HG02973 (cell line): ENCODE results near the gene BRD7.

Experiments used
- ATAC-seq: cut with Tn5 transposase; IDR thresholded peaks from one replicate; pipeline ENCODE4 v1.9.1; 2021; ENCODE audit warnings: moderate library complexity; ENCODE audit not compliant: unreplicated experiment

BRD7 gene

DNA sequence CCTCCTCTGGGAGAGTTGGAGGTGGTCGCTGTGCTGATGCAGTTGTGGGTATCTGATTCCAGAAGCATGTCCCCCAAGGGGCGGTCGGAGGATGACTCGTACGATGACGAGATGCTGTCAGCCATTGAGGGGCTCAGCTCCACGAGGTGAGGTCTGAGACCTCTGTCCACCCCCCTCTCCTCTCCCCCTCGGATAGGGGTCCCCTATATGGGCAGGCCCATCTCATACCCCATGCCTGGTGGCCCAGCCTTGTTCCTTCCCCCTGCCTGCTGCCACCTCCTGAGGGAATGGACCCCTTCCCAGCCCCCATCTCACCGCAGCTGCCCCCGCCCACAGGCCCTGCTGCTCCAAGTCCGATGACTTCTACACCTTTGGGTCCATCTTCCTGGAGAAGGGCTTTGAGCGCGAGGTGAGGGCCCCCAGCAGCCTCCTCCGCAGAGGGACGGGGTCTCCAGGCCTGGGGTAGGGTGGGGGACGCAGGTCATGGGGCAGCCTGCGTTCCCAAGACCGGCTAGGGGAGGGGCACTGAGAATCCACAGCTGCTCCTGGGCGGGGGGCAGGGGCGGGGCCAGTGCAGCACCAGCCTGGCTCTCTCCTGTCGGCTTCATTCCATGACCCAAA is 63.2 kb downstream of the BRD7 start:
- ATAC-seq = no peak

DNA sequence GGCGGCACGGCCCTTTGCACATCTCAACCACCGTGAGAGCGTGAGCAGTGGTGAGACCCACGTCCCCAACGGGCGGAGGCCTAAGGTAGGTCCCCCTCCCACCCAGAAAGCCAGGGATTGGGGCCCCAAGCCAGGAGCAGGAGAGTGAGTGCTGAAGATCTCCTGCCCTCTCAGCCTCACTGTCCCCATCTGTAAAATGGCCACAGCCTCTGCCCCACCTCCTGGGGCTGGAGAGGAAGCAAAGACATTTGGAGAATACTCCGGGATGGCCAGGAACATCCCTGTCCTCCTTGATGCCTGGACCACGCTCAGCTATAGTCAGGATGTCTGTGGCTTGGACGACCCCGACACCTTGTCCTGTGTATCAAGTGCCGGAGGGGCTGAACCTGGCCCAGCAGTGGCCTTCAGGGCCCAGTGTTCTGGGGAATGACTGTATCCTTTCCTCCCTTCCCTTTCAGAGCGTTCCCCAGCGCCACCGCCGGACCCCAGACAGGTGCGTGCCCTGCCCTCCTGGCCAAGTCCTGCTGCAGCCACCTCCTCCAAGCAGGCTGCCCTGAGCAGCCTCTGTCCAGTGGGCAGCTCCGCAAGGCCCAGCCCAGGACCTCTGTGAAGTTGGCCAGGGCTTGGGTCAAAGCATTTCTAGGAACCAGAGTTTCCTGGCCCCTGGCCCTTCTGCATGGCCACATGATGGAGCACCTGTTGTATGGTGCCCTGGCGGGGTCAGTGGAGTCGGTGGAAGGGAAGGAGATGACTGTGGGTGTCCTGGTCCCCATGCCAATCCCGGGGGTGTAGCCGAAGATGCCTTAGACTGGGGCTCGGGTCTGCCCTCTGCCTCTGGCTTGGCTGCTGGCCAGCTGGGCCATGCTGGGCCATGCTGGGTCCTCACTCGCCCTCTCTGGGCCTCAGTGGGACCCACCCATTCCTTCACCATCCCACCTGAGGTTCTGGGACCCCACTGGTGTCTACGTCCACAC is 64.0 kb downstream of the BRD7 start:
- no peak for ATAC-seq

DNA sequence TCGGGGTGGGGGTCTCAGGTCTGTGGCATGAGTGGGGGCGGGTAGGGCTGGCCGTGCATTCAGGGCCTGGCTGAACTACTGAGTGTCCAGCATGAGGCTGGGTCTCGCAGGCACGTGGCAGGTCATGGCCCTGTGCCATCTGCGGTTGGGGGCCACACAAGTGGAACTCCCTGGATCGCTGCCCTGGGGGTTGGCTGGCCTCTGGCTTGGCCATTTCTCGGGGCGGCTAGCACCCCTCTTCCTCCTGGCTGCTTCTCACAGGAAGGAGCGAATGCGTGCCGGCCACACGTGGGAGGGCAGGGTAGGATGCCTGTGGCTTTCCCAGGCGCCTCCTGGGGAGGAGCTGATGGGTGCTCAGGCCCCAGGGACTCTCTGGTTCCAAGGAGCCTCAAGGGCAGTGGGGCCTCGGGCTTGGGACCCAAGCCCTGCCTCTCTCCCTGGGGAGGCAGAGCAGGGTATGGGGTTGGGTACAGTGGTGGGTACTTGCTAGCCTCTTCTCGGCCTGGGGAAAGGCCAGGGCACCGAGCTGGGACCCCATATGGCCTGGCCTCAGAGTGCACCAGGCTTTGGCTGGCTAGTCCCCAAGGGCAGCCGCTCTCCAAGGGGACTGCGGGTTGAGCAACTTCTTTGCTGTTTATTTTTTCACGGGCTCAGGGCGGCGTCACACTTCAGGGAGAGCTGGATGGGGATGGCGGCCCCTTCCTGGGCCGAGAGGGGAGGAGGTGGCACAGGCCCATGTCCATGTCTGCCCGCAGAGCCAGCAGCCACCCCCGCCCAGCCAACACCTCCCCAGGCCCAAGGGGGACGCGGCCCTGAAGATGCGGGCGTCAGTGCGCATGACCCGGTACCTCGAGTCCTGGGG is 65.0 kb downstream of the BRD7 start:
- no peak for ATAC-seq

DNA sequence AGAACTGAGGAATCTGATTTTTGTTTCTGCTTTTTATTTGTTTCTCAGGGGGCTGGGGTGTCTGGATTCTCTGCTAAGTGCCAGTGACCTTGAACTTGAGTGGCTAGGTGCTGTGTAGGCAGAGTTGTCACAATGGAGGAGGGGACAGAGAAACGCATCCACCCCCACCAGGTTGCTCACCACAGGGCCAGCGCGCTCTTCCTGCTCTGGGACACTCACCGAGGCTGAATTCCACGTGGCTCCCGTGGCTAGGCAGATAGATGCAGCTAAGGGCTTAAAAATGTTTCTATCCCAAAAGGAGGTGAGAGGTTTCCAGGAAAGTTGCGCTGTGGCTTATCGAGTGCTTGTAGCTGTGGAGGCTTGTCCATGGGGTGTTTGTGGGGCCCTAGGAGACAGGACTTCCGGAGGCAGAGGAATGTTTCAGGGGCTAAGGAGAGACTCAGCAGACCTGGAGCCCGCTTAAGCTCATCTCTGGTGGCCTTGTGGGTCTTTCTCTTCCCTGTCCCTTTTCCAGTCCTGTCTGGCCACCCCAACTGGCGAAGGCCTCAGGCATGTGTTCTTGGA is 65.7 kb downstream of the BRD7 start:
- ATAC-seq = no peak

DNA sequence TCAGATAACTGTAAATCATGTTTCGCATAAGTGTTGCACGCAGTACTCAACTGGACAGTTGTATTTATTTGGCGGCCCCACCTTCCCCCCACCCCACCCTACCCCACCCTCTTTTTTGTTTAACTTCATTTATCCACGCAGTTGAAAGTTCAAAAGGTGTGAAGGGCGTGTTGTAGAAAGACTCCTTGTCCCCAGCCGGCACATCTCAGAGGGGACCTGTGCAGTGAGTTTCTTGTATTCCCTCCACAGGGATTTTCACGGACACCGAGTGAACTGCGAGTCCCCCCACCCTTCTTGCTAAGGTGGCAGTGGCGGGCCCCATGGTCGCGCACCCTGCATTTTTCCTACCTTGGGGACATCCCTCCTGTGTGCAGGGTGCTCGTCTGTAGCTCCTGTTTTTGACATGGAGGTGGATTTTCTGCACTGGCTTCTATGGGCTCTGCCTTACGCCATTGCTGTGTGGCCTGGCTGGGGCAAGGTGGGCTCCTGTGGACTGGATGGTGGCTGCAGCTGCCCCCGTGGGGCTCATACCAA is 66.2 kb downstream of the BRD7 start:
- ATAC-seq = no peak

DNA sequence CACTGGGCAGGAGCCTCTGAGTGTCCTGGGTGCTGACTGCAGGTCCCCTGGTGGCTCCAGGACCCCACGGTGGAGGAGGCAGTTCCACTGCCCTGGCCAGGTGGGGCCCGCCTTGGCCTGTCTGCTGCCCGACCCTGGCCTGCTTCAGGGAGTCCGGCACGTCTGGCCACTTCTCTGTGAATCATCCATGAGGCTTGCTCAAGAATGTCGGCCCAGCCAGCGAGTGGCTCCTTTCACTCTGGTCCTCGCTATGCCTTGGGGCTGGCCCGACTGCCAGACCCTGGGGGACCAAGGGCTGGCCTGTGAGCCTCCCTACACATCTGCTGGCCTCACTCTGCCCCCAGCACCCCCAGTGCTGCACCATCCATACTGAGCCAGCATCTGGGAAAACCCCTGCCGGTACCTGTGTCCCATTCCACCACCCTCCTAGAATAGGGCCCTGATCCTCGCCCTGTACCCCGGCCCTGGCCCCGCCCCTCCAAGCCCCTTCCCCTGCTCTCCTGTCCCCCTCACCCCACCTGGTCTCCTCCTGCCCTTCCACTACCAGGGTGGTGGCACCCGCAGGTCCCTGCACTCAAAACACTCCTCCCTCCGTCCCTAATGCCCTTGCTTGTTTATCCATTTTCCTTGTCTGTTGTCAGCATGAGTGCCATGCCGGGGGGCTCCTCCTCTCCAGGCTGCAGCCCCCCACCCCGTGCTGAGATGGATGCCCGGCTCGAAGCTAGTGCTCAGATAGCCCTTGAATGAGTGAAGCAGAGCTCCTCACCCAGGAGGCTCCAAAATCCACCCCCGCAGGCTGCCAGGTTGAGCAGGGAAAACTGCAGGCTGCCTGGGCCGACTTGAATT is 66.9 kb downstream of the BRD7 start:
- no peak for ATAC-seq

DNA sequence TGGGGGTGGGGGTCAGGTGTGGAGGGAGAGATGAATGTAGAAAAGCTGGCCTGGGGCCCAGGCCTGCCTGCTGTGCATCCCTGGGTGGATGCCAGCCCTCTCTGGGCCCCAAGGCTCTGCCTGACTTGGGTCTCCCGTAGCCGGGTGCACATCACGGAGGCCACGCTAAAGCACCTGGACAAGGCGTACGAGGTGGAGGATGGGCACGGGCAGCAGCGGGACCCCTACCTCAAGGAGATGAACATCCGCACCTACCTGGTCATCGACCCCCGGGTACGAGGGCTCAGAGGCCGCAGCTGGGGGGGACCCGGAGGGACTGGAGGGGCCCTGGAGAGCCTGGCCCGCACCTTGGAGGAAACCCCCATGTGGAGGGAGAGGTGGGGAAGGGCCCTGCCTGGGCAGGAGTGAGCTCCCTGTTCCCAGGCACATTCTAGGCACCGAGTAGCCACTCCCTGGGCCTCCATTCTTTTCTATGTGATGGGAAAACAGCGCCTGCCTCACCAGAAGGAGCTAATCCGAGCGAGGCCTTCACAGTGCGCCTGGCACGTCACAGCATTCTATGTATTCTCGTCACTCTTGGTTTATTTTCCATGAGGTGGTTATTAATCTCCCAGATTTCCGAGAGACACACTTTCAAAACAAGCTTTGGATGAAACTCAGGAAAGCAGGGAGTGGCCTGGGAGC is 67.7 kb downstream of the BRD7 start:
- ATAC-seq = no peak

- no peak for ATAC-seq
These were observed 69.2 kb downstream of the BRD7 start for GRCh38 chr16:50299508-50300105.

DNA sequence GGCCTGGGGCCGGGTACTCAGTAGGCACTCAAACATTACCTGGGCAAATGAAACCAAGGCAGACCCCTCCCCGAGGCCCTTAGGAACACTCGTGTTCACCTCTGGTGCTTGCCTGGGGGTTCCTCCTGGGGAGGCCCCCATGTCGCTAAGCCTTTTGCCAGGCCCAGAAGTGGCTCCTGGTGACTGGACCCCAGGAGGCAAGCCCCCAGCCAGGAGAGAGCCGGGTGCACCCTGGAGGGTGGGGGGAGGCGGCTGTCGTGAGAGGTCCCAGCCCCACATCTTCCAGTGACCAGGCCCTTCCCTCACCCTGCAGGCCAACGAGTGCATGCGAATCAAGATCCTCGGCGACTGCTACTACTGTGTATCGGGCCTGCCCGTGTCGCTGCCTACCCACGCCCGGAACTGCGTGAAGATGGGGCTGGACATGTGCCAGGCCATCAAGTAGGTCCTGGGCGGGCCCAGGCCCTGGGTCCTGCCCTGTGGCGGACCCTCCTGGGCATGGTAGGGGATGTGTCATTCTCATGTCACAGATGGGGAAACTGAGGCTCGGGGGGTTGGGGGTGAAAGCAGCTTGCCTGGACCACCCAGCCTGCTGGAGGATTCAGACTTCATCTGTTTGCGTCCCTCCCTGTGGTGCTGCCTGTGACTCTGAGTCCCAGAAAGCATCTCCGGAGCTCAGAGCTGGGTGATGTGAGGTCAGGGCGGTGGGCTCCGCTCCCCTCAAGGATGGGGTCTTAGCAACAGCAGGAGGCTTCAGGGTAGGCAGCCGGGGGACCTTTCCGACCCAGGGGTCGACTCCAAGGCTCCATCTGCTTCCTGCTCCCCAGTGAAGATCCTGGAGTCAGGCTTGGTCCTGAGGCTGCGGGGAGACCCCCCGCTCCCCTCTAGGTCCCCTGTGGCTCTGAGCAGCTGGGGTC is 69.9 kb downstream of the BRD7 start:
- no peak for ATAC-seq

DNA sequence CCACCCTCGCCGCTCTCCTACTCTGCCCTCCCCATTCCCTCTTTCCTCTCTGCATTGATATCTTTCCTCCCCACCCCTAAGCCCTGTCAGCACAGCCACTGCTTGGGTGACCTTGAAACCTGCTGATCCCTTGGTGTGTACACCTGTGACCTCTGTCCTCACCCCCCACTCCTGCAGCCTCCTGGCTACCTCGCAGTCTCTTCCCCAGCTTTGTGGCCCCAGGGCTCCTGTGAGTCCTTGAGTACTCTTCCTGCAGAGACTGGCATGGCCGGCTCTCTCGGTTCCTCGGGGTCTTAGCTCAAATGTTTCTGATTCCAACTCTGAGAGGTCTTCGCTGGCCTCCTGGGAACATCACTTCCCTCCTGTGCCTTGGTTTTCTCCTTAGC is 70.7 kb downstream of the BRD7 start:
- ATAC-seq = no peak

GRCh38 chr16:50297301-50298074 is 71.3 kb downstream of the BRD7 start:
- ATAC-seq = no peak

DNA sequence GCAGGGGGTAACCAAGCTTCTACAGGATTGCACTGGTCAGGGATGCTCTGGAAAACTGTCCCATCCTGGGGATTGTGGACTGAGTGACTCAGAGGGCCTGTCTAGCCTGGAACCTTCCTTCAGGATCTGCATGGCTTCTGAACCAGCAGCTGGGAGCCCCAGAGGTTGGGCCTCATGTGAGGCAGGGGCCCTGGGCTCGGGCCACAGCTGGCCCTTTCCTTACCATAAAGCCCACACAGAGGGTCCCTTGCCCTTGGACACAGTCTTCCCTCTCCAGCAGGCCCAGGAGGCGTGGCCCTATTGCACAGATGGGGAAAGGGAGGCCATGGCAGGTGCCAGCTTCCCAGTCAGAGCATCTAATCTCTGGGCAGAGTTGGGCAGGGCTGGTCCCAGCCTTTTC is 72.0 kb downstream of the BRD7 start:
- no peak for ATAC-seq

DNA sequence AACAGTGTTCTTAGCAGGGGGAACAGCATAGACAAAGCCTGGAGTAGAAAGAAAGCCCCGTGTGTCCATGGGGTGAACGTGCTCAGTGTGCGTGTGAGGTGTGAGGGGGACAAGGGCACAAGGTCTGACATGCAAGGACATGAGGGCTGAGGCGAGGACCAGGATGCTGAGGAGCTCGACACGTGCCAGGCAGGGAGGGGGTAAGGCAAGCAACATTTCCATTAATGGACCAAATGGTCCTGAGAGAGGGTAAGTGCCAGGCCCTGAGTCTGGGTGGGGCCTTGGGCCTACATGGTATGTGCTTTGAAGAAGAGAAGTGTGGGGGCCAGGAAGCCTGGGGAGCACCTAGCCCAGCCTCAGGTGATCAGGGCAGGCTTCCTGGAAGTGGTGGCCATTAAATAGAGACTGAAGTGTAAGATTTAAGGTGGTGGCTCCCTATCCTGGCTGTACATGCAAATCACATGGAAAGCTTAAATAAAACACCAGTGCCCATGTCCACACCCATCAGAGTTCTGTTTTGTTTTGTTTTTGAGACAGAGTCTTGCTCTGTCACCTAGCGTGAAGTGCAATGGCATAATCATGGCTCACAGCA is 73.2 kb downstream of the BRD7 start:
- ATAC-seq = no peak

- no peak for ATAC-seq
These were observed 73.8 kb downstream of the BRD7 start for GRCh38 chr16:50294955-50295354.

DNA sequence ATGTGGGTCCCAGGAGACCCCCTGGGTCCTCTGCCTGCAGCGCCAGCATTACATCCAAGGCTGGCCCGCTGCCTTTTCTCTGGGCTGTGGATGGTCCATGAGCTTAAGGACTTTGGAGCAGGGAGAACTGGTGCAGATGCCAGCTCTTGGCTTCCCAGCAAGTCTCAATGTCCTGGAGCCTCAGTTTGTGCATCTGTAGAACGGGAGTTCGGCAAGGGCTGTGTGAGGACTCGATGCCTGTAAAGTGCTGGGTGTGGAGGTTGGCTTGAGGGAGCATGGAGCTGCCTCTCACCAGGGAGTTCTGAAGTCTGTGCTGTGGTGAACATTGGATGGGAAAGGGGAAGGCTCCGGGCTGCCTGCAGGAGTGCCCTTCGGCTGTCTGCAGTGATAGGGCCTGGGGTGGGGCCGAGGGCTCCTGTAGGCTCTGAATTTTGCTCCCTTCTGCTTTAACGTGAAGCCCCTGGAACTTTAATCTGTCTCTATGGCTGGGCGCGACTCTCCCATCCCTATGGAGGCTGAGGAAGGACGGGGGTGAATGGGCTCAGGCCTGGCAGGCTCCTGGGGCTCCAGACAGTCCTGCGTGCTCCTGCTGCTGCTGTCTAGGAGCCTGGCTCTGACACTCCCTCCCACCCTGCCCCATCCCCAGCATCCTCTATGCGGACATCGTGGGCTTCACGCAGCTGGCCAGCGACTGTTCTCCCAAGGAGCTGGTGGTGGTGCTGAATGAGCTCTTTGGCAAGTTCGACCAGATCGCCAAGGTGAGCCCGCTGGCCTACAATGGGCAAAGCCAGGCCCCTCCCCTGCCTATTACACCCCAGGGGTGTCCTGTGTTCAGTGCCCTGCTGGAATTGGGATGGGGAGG is 74.6 kb downstream of the BRD7 start:
- no peak for ATAC-seq
